Gastroesophageal sphincter (tissue), 4 donors: ENCODE results near the gene EVI5L. TPM values are rescaled to one million over a fixed set of nuclear protein-coding genes. Genes with fewer than 3 reads are reported as not detected.

Experiments
- ATAC-seq: fragments of 150-250 bp; one replicate; pipeline ENCODE4 v1.9.1; 2016; ENCODE audit warnings: mild to moderate bottlenecking, moderate library complexity
- H3K27ac ChIP-seq, 4 donors: fragments of 200-600 bp; sonication (generic) in 3 of 4; 1 replicate in 3 of 4; 2 replicates in 1 of 4; pipeline ENCODE4 v1.5.1; 2016 to 2019
- H3K27me3 ChIP-seq: fragments of 200-600 bp; sonication (generic); one replicate; pipeline ENCODE4 v1.5.1; 2019
- H3K36me3 ChIP-seq, 2 donors: fragments of 200-600 bp; sonication (generic); one replicate each; pipeline ENCODE4 v1.5.1; 2019; ENCODE audit warnings: control low read depth in 1 of 2
- H3K4me1 ChIP-seq, 3 donors: fragments of 200-600 bp; sonication (generic); 1 replicate in 2 of 3; 2 replicates in 1 of 3; pipeline ENCODE4 v1.5.1; 2016 to 2019; ENCODE audit warnings: control low read depth in 2 of 3
- H3K4me3 ChIP-seq, 2 donors: fragments of 200-600 bp; sonication (generic); one replicate each; pipeline ENCODE4 v1.5.1; 2019; ENCODE audit warnings: mild to moderate bottlenecking in 1 of 2, moderate library complexity in 1 of 2
- H3K9me3 ChIP-seq, 3 donors: fragments of 200-600 bp; sonication (generic); one replicate each; pipeline ENCODE4 v1.5.1; 2017 to 2019; ENCODE audit warnings: control low read depth in 2 of 3
- CTCF ChIP-seq, 4 experiments: fragments of 200-600 bp in 2 of 4; fragments of 450-650 bp in 2 of 4; sonication (generic) in 1 of 4; IDR thresholded peaks; one replicate each; pipeline ENCODE4 v1.5.1; 2017 to 2019; ENCODE audit warnings: antibody characterized with exemption in 4 of 4, mild to moderate bottlenecking in 2 of 4, moderate library complexity in 2 of 4
- EP300 ChIP-seq: sonication (generic); formaldehyde crosslinking; IDR thresholded peaks from one replicate; pipeline ENCODE4 v1.6.1; 2017; ENCODE audit warnings: antibody characterized with exemption, mild to moderate bottlenecking
- POLR2A ChIP-seq, 2 donors: fragments of 450-650 bp; IDR thresholded peaks; one replicate each; pipeline ENCODE4 v1.6.1; 2017; ENCODE audit warnings: antibody characterized with exemption in 2 of 2, mild to moderate bottlenecking in 2 of 2, moderate library complexity in 1 of 2
- POLR2AphosphoS5 ChIP-seq: sonication (generic); formaldehyde crosslinking; IDR thresholded peaks from one replicate; pipeline ENCODE4 v1.6.1; 2017; ENCODE audit warnings: antibody characterized with exemption
- WGBS, 2 donors: methylation state at CpG; one replicate each; pipeline ENCODE4 v1.1.5; 2018; ENCODE audit warnings: low coverage in 1 of 2; 5-methylcytosine and 5-hydroxymethylcytosine counted together
- total RNA-seq, 4 donors: library from RNA; depleted of rRNA; stranded (reverse); fragments of >200 nt; gene quantifications; one replicate each; pipeline ENCODE4 v1.1.0, GENCODE V29; 2016

Gene EVI5L
- total RNA-seq, 4 donors from 2014 or later: 17.3 to 46.3 (median 22.2) TPM

- TF ChIP-seq EP300: no peak
- TF ChIP-seq CTCF (IDR thresholded peaks at IDR 0.05): no peak
- TF ChIP-seq POLR2A (IDR thresholded peaks at IDR 0.05): no peak
- TF ChIP-seq POLR2AphosphoS5: no peak
- Histone ChIP-seq H3K4me3 (no peak overlapping the region), H3K4me1 (peaks cover 0 to 10% (median 6%) of the 10 kb centered on the region in 3 donors), H3K36me3 (no peaks in the 10 kb centered on the region), H3K27me3 (peaks cover 30% of the 10 kb centered on the region), H3K27ac (no peak overlapping the region), H3K9me3 (no peaks in the 10 kb centered on the region)
- 88% methylated on average over 8 of the region's 16 CpGs; no CpG with 5 or more reads in 1 of the 2 donors for WGBS, 2 donors
- ATAC-seq: no peak
These were observed 68.9 kb downstream of the EVI5L start for GRCh38 chr19:7898967-7899366.

- Histone ChIP-seq H3K9me3 (no peaks in the 10 kb centered on the region), H3K4me1 (peaks cover 4 to 17% (median 10%) of the 10 kb centered on the region in 3 donors), H3K27ac (no peak overlapping the region), H3K4me3 (no peak overlapping the region), H3K27me3 (peaks cover 21% of the 10 kb centered on the region), H3K36me3 (no peaks in the 10 kb centered on the region)
- no CpG with 5 or more reads among the region's 34 CpGs for WGBS, 2 donors
- TF ChIP-seq POLR2A (IDR thresholded peaks at IDR 0.05) (no peak), CTCF (IDR thresholded peaks at IDR 0.05) (no peak), POLR2AphosphoS5 (no peak), EP300 (no peak)
- ATAC-seq: no peak
These were observed 69.8 kb downstream of the EVI5L start for GRCh38 chr19:7899751-7900378.

GRCh38 chr19:7900401-7900870 is 70.4 kb downstream of the EVI5L start:
- no peak for ATAC-seq
- no peaks in the 10 kb centered on the region for H3K9me3 ChIP-seq
- TF ChIP-seq EP300 (no peak), CTCF (IDR thresholded peaks at IDR 0.05) (no peak), POLR2AphosphoS5 (no peak), POLR2A (IDR thresholded peaks at IDR 0.05) (no peak)
- peaks cover 16% of the 10 kb centered on the region for H3K27me3 ChIP-seq
- H3K4me1 ChIP-seq: peaks cover 4 to 22% (median 16%) of the 10 kb centered on the region in 3 donors
- WGBS, 2 donors: 80% methylated on average over 1 of the region's 21 CpGs; no CpG with 5 or more reads in 1 of the 2 donors
- no peak overlapping the region for H3K27ac ChIP-seq
- peaks cover 0 to 3% of the 10 kb centered on the region in 2 donors for H3K36me3 ChIP-seq
- H3K4me3 ChIP-seq: no peak overlapping the region

DNA sequence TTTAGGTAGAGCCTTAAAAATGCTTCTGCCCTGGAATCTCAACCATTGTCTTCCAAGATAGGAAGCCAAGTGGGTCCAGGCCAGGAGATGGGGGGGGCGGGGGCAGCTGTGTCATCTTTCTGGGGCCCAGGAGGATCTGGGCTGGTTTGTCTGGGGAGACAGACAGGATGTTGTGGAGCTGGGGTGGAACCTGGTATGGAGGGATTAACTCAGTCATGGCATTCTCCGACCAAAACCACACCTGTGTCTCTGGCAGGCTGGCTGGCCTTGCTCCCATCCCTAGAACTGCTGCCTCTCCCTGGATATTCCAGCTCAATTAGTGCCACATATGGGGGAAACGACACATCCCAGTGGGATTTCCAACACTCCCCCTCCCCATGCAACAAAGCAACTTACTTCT is 70.9 kb downstream of the EVI5L start:
- 60% methylated on average over 1 of the region's 3 CpGs; no CpG with 5 or more reads in 1 of the 2 donors for WGBS, 2 donors
- H3K27me3 ChIP-seq: peaks cover 12% of the 10 kb centered on the region
- TF ChIP-seq EP300 (no peak), POLR2A (IDR thresholded peaks at IDR 0.05) (no peak), POLR2AphosphoS5 (no peak), CTCF (IDR thresholded peaks at IDR 0.05) (no peak)
- peaks cover 0 to 8% of the 10 kb centered on the region in 2 donors for H3K36me3 ChIP-seq
- no peak overlapping the region for H3K27ac ChIP-seq
- peaks cover 4 to 27% (median 21%) of the 10 kb centered on the region in 3 donors for H3K4me1 ChIP-seq
- ATAC-seq: no peak
- H3K4me3 ChIP-seq: no peak overlapping the region
- no peaks in the 10 kb centered on the region for H3K9me3 ChIP-seq

DNA sequence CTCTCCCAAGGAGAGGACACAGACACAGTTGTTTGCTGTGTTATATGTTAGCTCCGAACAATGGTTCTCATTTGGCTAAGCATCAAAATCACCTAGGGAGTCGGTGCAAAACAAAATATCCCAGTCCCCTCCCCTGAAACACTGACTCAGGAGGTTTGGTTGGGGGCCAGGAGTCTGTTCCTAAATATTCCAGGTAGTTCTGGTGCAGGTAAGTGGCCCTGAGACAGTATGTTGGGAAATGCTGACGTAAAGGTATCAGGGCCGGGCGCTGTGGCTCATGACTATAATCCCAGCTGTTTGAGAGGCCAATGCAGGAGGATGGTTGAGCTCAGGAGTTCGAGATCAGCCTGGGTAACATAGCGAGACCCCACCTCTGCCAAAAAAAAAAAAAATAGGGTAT is 71.3 kb downstream of the EVI5L start:
- H3K36me3 ChIP-seq: peaks cover 0 to 12% of the 10 kb centered on the region in 2 donors
- H3K27me3 ChIP-seq: peaks cover 12% of the 10 kb centered on the region
- WGBS, 2 donors: 78 to 98% methylated on average over 2 to 5 of the region's 7 CpGs
- no peaks in the 10 kb centered on the region for H3K9me3 ChIP-seq
- TF ChIP-seq EP300: no peak
- TF ChIP-seq CTCF (IDR thresholded peaks at IDR 0.05): no peak
- no peak for TF ChIP-seq POLR2AphosphoS5
- no peak for TF ChIP-seq POLR2A (IDR thresholded peaks at IDR 0.05)
- no peak overlapping the region for H3K27ac ChIP-seq
- H3K4me3 ChIP-seq: no peak overlapping the region
- ATAC-seq: no peak
- H3K4me1 ChIP-seq: peaks cover 4 to 31% (median 24%) of the 10 kb centered on the region in 3 donors
